HG03457 (cell line): ENCODE data around the gene SORCS2.

ENCODE experiments used
- ATAC-seq: cut with Tn5 transposase; IDR thresholded peaks from one replicate; pipeline ENCODE4 v1.9.1; 2021; ENCODE audit warnings: moderate number of reproducible peaks; ENCODE audit not compliant: unreplicated experiment

Gene SORCS2

DNA sequence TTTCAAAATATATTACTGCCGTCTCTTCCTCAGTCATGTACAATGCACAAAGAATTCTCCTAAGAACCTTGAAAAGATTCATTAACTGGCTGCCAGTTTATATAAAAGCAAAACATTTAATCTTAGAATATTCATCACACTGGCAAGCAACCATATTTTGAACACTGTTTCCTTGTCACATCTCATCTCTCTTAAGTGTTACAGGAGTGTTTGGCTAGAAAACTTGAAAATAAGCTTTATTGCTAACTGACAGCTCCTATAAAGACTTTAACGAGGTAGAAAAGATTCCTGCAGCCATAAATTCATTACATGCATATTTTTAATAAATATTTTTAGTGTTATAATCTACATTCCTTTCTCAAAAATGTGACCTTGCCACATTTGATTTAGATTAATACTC is 597.7 kb downstream of the SORCS2 start:
- no peak for ATAC-seq

GRCh38 chr4:7790999-7791398 is 598.7 kb downstream of the SORCS2 start:
- no peak for ATAC-seq
